Type B pancreatic cell (in vitro differentiated cells): ENCODE results near the gene PIK3C3. TPM values are rescaled to one million over a fixed set of nuclear protein-coding genes. Genes with fewer than 3 reads are reported as not detected.
A peak's percentile ranks its signal among the peaks of the same experiment; 100 is the strongest.
"Not testable (repeated sequence)": the region's sequence is repeated elsewhere in the genome, so short reads cannot be mapped to it uniquely, and the experiment has no call there.

ENCODE experiments used
- DNase-seq: peaks from one replicate; pipeline ENCODE4 v3.0.0; 2021; ENCODE audit warnings: mixed read lengths; ENCODE audit not compliant: unreplicated experiment; ENCODE audit errors: extremely low spot score
- H3K27ac Mint-ChIP-seq: 2 replicates; pipeline ENCODE4 v1.8.0; 2021; ENCODE audit warnings: mild to moderate bottlenecking, mixed read lengths
- H3K27me3 Mint-ChIP-seq: 2 replicates; pipeline ENCODE4 v1.8.0; 2021; ENCODE audit warnings: mixed read lengths
- H3K36me3 Mint-ChIP-seq: 2 replicates; pipeline ENCODE4 v1.8.0; 2021; ENCODE audit warnings: mixed read lengths
- H3K4me1 Mint-ChIP-seq: one replicate; pipeline ENCODE4 v1.8.0; 2021; ENCODE audit warnings: mixed read lengths; ENCODE audit not compliant: unreplicated experiment
- H3K4me3 Mint-ChIP-seq: 2 replicates; pipeline ENCODE4 v1.8.0; 2021; ENCODE audit warnings: mild to moderate bottlenecking, mixed read lengths
- H3K9me3 Mint-ChIP-seq: 2 replicates; pipeline ENCODE4 v1.8.0; 2021; ENCODE audit warnings: mixed read lengths
- total RNA-seq: library from RNA; stranded (reverse); gene quantifications from 2 replicates; pipeline ENCODE4 v1.2.1, GENCODE V29; 2021; ENCODE audit warnings: low replicate concordance
- TF ChIP-seq, protein P1 (sequence below): fragments of 200-600 bp; sonication (generic); conservative IDR thresholded peaks from 2 replicates; pipeline ENCODE4 v1.5.0; 2021; ENCODE audit warnings: antibody characterized with exemption, mild to moderate bottlenecking

Gene PIK3C3
- total RNA-seq, 1 donor from 2014 or later, result 58.6 TPM

- H3K36me3 Mint-ChIP-seq, result no peaks in the 10 kb centered on the region
- no peaks in the 10 kb centered on the region for H3K27me3 Mint-ChIP-seq
- TF ChIP-seq, protein P1, sequence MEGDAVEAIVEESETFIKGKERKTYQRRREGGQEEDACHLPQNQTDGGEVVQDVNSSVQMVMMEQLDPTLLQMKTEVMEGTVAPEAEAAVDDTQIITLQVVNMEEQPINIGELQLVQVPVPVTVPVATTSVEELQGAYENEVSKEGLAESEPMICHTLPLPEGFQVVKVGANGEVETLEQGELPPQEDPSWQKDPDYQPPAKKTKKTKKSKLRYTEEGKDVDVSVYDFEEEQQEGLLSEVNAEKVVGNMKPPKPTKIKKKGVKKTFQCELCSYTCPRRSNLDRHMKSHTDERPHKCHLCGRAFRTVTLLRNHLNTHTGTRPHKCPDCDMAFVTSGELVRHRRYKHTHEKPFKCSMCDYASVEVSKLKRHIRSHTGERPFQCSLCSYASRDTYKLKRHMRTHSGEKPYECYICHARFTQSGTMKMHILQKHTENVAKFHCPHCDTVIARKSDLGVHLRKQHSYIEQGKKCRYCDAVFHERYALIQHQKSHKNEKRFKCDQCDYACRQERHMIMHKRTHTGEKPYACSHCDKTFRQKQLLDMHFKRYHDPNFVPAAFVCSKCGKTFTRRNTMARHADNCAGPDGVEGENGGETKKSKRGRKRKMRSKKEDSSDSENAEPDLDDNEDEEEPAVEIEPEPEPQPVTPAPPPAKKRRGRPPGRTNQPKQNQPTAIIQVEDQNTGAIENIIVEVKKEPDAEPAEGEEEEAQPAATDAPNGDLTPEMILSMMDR, result no peak
- no peaks in the 10 kb centered on the region for H3K9me3 Mint-ChIP-seq
- H3K4me1 Mint-ChIP-seq, result peaks cover 4% of the 10 kb centered on the region
- H3K4me3 Mint-ChIP-seq, result no peak overlapping the region
- no peak overlapping the region for H3K27ac Mint-ChIP-seq
- no peak for DNase-seq
Measured at GRCh38 chr18:42107287-42107686, 152.3 kb downstream of the PIK3C3 start.

DNA sequence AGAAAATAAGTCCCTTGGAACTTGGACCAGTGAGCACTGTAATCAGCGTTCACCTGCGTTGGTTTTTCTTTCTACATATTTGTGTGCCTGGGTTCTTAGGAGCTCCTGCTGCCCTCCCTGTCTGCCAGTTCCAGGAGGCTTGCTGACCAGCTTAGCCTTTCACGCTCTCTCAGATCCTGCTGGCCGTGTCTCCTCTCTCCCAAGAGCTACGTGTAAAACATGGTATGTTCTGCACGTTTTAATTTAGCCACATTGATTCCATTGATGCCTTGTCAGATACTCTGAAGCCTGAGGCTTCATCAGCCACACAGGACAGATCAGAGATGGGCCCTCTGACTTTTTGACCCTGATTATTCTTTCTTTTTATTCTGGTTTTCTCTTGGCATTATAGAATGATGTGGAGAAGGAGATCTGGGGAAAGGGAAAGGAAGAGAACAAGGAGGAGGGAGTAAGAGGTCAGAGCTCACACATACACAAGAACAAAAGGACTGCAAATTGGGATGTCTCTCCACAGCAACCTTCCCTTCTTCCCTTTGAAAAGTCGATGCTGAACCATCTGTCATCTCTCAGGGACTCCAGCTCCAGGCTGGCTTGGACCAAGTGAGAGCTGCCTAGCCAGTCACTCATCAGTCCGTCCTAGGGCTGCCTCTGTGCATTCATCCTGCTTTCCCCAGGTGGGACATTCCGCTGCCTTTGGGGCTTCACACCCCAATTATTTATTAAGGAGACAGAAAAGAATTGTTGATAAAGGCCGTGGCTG, 152.8 kb downstream of the PIK3C3 start:
- H3K27me3 Mint-ChIP-seq, result no peaks in the 10 kb centered on the region
- H3K36me3 Mint-ChIP-seq, result no peaks in the 10 kb centered on the region
- H3K27ac Mint-ChIP-seq, result no peak overlapping the region
- H3K9me3 Mint-ChIP-seq, result no peaks in the 10 kb centered on the region
- DNase-seq, result no peak
- TF ChIP-seq, protein P1, result no peak
- H3K4me3 Mint-ChIP-seq, result no peak overlapping the region
- H3K4me1 Mint-ChIP-seq, result peaks cover 4% of the 10 kb centered on the region

DNA sequence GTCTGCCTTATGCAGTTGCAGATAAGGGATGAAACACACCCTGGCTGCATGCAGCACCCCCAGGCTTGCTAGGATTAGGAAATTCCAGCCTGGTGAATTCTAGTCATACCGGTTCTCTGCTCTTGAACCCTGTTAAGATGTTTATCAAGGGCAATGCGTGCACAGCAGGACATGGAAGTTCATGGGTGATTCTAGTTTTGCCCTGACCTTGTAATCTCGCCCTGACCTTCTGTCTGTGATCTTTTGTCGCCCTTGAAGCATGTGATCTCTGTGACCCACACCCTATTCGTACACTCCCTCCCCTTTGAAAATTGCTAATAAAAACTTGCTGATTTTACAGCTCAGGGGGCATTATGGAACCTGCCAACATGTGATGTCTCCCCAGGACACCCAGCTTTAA, 157.1 kb downstream of the PIK3C3 start:
- not testable (repeated sequence) for H3K9me3 Mint-ChIP-seq, H3K4me3 Mint-ChIP-seq, DNase-seq, H3K36me3 Mint-ChIP-seq, H3K4me1 Mint-ChIP-seq, H3K27ac Mint-ChIP-seq, H3K27me3 Mint-ChIP-seq

GRCh38 chr18:42112657-42113420, 157.8 kb downstream of the PIK3C3 start:
- H3K27ac Mint-ChIP-seq, result no peak overlapping the region
- no peaks in the 10 kb centered on the region for H3K36me3 Mint-ChIP-seq
- no peaks in the 10 kb centered on the region for H3K27me3 Mint-ChIP-seq
- no peaks in the 10 kb centered on the region for H3K9me3 Mint-ChIP-seq
- H3K4me1 Mint-ChIP-seq, result peaks cover 6% of the 10 kb centered on the region
- no peak overlapping the region for H3K4me3 Mint-ChIP-seq
- DNase-seq, result no peak
- TF ChIP-seq, protein P1, result no peak

DNA sequence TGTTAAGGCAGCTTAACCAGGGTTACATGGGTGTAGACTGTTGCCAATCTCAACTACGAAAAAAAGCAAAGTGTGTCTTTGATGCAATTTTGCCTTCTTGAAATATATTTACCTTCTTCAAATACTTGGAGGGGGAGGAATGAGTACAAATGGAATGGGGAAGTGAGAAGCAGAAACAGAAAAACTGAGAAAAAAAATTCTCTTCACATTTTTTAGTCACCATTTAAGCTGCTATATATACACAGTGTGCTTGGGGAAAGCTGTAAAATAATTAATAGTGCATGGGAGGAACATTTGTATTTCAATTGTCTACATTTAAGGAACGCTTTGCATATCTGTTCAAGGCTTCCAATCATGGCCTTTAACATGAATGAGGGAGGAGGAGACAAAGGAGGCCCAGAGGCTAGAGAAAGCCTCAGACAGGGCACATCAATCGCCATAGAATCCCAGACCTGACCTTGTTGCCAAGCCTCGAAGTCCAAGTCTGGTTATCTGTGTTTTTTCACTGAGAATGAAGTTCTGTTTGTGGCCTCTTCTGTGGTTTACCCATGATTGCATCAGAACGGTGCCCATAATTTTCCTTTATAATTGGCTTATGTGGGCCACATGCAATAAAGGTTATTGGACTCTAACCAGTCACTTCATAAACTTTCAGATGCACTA, 158.6 kb downstream of the PIK3C3 start:
- no peaks in the 10 kb centered on the region for H3K27me3 Mint-ChIP-seq
- no peak for DNase-seq
- H3K27ac Mint-ChIP-seq, result peak overlapping the region; percentile 38
- H3K4me1 Mint-ChIP-seq, result peaks cover 6% of the 10 kb centered on the region
- H3K4me3 Mint-ChIP-seq, result no peak overlapping the region
- peaks cover 2% of the 10 kb centered on the region for H3K9me3 Mint-ChIP-seq
- TF ChIP-seq, protein P1, result no peak
- no peaks in the 10 kb centered on the region for H3K36me3 Mint-ChIP-seq
